GM19455 (cell line): ENCODE data around the gene BEND7.

Experiments
- ATAC-seq: cut with Tn5 transposase; IDR thresholded peaks from one replicate; pipeline ENCODE4 v1.9.1; 2021; ENCODE audit not compliant: unreplicated experiment

The BEND7 gene

DNA sequence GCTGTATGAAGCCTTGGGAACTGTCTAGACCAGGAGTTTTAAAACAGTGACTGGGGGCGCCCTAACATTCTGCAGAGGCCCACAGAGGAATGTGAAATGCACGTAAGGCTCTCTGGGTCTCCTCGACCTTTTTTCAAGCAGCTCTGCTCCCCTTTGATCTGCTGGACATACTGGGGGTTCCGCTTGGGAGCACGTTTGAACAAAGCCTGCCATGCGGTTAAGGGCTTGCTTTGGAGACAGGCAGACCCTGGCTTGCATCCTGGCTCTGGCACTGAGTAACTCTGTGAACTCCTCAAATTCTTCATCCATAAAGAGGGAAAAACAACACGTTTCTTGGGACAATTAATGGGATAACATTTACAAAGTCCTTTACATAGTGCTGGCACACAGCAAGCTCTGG, 7.8 kb downstream of the BEND7 start:
- no peak for ATAC-seq

DNA sequence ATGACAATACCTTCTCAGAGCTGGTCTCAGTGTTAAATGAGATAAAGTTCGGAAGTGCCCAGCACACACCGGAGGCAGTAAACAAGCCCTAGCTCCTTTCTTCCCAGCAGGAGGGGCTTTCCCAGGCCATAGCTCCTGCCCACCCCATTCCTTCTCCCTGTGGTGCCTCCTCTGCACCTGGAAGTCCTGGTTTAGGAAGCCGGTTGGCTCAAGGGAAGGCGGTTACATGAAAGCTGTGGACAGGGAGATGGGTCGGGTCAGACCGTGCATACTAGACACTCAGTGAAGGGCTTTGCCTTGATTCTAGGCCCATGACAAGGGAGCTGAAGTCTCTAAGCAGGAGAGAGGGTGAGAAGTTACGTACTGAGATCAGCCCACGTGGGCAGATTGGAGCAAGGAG, 8.6 kb downstream of the BEND7 start:
- ATAC-seq: no peak

DNA sequence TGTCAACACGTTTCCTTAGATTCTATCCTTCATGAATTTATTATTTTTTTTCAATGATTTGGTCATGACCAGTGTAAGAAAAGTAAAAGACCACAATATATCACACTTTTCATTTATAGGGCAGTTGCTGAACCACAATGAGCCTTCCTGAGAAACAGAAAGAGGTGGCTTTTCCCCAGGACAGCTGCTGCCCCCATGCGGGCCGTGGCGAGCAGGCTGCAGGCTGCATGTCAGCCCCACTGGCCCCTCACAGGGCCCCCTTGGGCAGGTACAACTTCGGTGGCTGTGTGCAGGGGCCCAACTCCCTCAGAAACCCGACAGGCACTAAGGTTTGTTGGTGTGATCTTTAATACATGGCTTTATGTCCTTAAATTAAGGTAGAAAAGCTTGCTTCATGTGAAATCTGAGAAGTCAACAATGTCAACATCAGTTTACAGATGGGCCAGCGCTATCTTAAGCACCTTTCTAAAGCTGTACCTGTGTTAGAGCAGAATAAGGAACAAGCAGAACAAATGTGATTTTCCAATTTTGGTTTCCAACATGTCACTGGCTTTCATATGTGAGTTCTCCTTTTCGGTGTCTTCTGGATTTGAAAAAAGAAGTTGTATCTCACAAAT, 10.6 kb downstream of the BEND7 start:
- no peak for ATAC-seq

DNA sequence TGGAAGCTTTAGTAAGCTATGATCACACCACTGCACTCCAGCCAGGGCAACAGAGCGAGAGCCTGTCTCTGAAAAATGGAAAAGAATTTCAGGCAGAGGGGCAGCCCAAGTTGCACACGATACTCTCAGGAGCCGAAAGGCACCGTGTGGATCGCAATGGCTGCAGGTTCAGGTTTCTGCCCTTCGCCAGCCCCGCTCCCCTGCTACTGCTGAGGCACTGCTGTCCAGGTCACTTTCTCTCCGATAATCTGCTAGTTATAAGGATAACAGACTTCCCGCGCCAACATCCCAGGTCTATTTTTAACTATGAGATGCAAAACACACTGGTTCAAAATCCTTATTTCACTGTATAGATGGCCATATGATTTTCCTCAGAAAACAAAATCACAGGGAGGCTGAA, 11.1 kb downstream of the BEND7 start:
- no peak for ATAC-seq

DNA sequence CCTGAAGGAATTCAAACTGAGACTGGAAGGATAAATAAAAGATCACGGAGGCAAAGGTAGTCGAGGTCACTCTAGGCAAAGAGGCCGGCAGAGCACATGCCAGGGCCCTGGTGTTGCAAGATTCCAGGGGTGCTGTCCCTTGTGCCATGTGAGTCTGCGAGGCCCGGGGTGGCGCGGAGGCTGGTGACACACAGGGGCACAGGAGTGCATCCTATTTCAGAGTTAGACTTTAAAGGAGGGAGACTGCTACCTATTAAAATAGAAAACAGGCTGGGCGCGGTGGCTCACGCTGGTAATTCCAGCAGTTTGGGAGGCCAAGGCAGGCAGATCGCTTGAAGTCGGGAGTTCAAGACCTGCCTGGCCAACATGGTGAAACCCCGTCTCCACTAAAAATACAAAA, 12.6 kb downstream of the BEND7 start:
- no peak for ATAC-seq

DNA sequence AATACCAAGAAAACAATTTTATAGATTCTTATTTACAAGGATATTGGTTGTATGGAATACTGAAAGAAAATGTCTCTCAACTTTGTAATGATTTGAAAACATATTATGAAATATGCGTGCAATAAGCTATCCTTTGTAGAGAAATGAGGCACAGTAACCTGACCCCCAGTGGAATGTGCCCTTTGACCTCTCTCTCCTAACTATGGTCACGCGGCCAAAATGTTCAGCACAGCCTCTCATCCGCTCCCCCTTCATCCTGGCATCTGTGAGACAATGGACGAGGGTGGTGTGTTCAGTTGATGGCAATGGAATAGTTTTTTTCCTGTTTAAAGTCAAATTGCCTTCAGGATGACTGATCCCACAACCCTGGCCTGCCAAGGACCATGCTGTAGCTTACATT, 13.3 kb downstream of the BEND7 start:
- ATAC-seq: no peak

DNA sequence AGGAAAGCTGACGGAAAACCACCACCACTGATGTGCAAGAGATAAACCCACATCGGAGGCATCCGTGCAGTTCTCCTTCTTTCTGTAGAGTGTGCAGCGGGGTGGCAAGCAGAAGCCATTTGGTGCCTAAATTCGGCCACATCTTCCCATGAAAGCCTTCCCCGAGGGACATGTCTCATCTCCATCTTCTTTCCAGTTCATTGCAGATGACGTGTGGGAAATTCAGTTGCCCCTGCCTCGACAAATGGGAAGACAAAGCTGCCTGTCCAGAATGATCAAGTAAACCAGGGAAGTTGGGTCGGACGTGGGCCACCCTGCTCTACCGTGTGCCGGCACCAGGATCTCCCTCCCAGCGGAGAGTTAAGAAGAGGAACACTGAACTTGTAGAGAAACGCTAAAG, 14.5 kb downstream of the BEND7 start:
- no peak for ATAC-seq

DNA sequence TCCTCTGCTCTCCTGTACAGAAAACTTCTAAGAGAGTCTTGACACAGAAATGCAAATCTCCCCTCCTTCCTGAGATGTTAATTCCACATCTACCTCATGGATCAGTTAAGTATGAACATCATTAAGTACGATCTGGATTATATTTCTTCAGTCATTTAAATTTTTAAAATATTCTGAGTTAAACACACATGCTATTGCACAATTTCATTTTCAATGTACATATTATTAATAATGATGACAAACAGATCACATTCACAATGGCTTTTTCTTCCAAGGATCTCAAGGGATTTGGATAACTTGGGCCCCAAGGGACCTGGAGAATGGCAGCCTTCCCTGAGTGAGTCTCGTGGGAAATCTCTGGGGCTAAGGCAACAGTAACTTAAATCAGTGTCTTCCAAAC, 16.2 kb downstream of the BEND7 start:
- ATAC-seq: no peak

DNA sequence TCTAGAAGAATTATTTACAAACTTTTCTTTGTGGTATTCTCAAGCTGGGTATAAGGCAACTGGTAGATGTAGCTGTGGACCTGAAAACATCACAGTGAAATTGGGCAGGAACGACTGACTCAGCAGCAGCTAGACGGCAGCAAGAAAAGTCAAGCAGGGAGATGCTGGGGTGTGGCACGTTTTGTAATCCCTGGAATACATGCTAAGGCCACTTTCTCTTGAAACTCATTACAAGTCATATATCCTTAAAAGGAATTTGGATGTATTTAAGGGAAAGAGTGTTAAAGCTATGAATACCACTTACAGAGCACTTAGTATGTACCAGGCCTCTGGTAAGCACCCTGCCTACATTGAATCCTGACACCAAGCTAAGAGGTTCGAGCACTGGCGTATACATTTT, 17.4 kb downstream of the BEND7 start:
- ATAC-seq: no peak

DNA sequence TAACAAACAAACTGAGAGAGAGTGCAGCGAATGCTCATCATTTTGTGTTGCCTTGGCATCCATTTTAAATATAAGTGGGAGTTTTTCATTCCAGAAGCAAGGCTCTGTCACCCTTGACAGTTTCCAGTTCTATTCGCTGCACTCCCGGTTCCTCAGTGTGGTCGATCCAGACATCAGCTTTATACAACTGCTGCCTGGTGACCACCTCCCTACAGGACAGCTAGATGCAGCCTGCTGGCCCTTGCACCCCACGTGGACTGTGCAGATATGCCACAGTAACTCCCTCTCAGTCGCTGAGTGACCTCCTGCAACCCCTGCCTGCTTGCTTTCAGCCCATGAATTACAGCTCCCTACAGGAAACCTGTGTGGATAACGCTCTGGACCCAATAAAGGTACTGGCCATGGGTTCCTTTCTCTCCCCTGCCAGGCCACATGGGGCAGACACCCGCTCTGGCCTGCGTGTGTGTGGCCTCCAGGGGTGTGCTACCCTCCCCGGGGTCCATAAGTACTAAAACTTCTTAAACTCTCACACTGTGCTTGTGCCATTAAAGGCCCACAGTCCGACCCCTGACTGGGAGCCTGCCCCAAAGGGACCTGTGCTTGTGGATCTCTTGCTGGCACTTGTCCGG, 23.6 kb downstream of the BEND7 start:
- ATAC-seq: no peak

DNA sequence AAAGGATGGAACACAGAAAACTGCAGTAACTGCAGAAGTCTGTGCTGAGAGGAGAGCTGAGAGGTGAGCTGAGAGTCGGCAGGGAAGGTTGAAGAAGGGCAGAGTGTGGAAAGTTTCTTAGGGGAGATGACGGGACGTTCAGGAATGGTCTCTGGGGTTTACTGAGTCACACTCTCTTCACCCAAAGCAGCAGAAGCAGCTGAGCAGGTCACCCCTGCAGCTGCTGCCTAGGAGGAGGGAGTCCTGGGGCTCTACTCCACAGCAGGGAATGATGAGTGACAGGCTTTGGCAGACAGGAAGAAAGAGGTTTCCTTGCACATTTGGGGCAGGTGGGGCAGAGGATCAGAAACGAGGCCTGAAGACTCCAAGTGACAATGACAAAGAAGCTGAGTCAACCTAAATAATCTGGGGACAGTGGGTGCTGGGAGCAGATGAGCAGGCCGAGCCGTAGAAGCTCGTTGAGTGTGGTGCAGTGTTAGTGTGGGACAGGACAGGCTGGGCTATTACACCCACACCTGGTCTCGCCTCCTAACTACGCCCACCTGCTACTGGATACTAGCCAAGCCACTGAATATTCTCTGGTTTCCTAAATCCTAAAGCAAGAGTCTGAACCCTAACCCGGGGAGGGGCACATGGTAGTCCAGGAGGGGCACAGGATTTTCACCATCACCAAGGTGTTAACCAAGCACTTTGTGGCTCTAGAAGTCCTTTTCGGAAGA, 24.9 kb downstream of the BEND7 start:
- ATAC-seq: no peak

DNA sequence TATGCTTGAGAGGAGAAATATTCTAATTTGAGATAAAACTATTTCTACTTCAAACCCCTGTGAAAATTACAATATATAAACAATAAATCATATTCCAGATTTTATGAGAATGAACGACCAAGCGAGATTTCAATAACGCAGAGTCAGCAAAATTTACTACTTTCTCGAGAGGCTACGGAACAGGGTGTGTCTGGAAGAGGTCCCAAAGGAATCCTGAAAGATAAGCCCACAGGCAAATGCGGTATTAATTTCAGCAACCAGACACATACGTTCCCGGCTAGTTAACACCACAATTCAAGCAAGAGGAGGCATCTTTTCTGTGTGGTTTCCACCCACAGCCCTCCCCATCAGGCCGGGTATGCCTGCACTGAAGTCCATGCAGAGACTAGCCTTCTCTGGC, 26.4 kb downstream of the BEND7 start:
- no peak for ATAC-seq

DNA sequence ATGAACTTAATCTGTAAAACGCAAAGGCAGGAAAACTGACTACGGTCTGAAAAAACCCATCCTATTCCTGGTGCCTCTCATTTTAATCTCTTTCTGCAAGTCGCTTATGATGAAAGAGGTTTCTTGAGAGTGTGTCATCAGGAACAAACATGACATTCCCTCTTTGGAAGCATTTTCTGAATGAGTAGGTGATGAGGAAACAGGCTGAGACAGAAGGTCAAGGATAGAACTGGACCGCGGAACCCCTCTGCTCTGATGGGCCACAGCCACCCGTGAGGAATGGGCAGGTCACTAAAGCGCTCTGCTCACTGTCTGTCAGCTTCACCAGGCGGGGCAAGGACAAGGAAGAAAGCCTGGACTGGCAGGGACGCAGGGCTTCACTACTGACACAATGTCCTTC, 28.6 kb downstream of the BEND7 start:
- no peak for ATAC-seq

DNA sequence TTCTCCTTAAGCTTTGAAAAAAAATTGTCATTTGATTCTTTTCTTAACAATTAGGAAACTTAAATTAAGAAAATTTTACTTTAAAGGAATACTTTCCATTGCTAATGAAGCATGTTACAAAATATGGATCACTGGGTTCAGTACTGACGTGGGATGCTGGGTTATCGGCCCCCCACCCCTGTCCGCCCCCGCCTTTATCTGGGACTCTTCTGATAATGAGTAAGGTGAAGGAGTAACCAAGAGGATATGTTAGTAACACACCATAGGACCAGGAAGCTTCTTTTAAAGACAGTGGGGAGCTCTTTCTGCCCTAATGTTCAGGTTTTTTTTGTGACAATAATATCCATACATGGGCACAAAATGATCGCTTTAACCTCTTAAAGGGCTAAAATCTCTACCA, 29.7 kb downstream of the BEND7 start:
- ATAC-seq: no peak

DNA sequence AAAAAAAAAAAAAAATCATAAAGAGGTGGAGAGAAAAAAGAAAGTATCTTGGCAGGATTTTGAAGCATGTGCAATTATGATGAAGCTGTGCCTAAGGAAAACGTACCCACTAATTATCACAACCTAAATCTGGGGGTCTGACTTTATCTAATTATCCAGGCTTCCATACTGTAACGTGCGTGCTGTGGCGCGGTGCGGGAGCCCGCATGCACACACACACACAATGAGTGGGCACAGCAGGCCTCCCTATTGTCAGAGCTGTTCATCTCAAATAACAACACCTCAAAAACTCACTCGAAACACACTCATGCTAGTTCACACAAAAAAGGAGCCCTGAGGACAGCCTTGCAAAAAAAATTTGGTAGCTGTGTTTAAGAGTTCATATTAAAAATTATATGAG, 31.9 kb downstream of the BEND7 start:
- ATAC-seq: no peak

DNA sequence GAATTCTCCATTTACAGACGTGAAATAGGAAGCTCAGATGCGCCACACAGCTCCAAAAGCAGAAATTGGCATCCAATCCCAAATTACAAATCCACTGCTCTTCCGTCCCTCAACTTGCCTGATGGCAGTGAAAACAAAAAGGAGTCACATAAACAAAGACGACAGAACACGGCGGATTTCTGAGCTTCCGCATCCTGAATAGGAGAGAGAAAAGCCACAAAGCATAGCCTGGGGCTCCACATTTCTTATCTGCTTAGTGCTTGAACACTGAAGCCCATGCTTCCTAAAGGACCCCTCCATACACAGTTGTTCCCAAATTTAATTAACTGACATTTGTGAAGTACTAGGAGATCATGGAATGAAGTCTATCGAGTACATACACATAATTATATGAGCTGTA, 32.6 kb downstream of the BEND7 start:
- ATAC-seq: no peak

DNA sequence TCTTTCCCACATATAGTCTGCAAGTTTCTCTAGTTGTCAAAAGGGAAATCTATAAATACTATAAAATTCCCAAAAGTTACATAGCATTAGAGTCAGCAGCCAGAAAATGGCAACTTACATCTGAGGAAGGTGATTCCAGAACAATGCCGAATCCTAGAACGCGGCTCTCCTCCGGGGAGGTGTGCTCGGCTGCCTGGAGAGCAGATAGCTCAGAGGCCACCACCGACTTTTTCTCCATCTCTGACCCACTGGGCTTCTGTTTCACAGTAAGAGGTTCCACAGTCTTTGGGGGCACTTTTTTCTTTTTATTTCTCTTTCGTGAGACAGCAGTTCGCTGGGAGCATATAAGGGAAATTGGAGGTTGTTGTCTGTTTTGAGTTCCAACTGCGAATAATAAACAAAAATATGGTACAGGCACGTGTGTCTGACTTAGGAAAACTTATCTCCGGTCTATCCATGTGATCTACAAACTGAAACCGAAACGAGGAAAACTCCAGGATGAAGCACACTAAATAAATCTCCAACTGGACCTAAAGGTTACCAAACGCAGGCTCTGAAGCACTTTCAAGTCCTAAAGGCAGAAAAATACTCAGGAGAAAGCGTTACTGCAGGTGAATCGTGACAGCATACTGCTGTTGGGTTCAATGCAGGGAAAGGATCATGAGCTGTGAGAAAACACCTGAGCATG, 36.2 kb downstream of the BEND7 start:
- ATAC-seq: no peak

DNA sequence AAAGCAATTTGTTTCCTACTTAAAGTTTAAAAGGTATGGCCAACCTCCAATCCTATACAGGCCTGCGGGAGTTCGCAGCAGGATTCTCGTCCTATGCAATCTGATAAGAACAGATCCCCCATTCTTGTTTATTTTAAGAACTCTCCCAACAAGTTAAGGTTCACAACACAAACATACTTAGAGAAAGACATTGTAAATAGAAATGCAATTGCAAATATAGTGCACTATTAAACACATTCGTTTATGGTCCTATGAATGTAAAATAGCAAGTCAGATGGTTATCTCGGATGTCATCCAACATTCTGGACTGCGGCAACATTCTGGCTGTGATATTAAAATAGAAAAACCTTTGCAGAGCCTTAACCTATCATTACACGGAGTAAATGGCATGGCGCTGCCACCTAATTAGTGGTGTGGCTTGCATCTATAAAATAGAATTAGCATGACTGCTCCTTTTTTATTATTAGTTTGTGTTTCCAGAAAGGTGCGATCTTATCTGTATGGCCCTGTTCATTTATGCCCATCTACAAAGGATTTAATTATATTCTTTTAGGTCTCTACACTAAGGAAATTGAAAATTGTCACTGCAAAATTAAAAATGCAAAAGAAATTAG, 37.0 kb downstream of the BEND7 start:
- ATAC-seq: no peak

DNA sequence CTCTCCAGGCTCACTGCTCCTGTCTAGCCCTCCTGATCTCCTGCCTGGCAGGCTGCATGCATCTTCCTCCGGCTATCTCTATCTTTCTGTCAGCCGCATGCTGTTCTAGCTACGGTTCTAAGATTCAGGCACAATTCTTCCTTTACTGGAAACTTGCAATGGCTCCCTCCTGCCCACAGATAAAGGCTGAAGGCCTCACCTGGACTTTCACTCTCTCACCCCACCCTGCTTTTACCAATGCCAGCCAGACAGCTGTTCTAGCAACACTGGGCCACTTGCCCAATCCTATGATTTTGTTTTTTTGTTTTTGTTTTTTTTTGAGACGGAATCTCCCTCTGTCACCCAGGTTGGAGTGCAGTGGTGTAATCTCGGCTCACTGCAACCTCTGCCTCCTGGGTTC, 38.3 kb downstream of the BEND7 start:
- no peak for ATAC-seq

DNA sequence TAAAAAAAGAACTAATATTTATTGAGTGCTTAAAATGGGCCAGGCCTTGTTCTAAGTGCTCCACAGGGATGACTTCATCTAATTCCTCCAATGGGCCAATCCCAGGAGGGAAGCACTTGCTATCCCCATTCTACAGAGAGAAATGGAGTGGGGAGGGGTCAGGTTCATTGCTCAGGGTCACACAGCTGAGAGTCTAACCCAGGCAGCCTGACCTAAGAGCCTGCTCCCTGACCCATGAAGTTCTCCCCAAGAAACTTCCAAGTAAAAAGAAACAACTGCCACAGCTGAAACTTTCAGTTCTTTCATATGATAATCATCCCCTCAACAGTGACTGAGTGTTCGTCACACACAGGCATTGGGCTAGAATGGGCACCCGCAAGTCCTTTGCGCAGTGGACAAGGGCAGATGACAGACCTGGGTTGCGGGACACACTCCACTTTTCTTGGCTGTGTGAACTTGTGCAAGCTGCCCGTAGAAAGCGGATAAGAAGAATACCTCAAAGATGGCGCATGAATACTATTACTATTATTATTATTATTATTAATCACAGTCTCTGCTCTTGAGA, 39.7 kb downstream of the BEND7 start:
- no peak for ATAC-seq

DNA sequence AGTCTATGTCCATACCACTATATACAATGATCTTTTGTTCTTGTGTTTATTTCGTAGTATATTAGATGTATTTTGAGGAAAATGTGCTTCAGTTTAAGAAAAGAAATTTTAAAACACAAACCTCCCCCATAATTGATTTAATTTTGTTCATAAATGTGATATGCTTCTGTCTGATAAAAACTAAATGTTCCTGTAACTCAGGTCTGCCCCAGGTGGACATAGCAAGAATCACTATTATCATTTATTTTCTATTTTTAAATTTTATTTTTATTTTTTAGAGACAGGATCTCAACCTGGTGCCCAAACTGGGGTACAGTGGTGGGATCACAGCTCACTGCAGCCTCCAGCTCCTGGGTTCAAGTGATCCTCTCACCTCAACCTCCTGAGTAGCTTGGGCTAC, 43.2 kb downstream of the BEND7 start:
- ATAC-seq: no peak
